ENCODE data around the gene KCNQ1. TPM values are rescaled to one million over a fixed set of nuclear protein-coding genes. Genes with fewer than 3 reads are reported as not detected.

Gene KCNQ1
- total RNA-seq, 1 experiment from 2014 or later: not detected

DNA sequence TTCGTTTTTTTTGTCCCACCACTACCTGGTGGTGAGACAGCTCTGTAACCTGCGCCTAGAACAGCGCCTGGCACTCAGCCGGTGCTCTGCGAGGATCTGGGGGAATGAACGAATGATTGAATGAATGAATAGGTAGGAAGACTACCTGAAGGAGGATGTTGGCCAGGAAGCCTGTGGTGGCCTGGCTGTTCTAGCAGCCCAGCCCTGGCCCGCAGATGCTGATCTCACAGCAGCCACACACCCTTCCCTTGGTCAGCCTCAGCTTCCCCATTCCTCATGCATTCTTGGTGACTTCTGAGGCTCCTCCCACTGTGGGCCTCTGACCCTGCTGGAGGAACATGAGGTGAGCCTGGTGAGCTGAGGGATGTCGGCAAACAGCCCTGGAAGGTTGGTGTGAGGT is 4.2 kb upstream of the KCNQ1 start:
- Mint-ChIP-seq H3K9me3 (ENCODE audit: unreplicated experiment) (no peaks in the 10 kb centered on the region), H3K4me1 (ENCODE audit: insufficient read depth, unreplicated experiment) (no peaks in the 10 kb centered on the region), H3K27ac (ENCODE audit: low read depth, unreplicated experiment) (no peak overlapping the region), H3K27me3 (ENCODE audit: insufficient read depth, unreplicated experiment) (peaks cover 26% of the 10 kb centered on the region), H3K36me3 (ENCODE audit: insufficient read depth, unreplicated experiment) (no peaks in the 10 kb centered on the region), H3K4me3 (ENCODE audit: unreplicated experiment) (no peak overlapping the region)
- intact Hi-C loops (cut with micrococcal nuclease): no loop called here
- no peak for DNase-seq (ENCODE audit: unreplicated experiment)
- ChIA-PET CTCF (interaction anchor here (1.5 to 1.6 kb wide), 2 partner anchors 14 to 91 kb away, joined by 5 to 7 read pairs; no protein-coding TSS in a partner anchor), POLR2A (no interaction called here)
- BruUV-seq (replicated peaks): no TSS peak
- TF ChIP-seq, protein P1, sequence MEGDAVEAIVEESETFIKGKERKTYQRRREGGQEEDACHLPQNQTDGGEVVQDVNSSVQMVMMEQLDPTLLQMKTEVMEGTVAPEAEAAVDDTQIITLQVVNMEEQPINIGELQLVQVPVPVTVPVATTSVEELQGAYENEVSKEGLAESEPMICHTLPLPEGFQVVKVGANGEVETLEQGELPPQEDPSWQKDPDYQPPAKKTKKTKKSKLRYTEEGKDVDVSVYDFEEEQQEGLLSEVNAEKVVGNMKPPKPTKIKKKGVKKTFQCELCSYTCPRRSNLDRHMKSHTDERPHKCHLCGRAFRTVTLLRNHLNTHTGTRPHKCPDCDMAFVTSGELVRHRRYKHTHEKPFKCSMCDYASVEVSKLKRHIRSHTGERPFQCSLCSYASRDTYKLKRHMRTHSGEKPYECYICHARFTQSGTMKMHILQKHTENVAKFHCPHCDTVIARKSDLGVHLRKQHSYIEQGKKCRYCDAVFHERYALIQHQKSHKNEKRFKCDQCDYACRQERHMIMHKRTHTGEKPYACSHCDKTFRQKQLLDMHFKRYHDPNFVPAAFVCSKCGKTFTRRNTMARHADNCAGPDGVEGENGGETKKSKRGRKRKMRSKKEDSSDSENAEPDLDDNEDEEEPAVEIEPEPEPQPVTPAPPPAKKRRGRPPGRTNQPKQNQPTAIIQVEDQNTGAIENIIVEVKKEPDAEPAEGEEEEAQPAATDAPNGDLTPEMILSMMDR (IDR thresholded peaks at IDR 0.05; ENCODE audit: unreplicated experiment): no peak

DNA sequence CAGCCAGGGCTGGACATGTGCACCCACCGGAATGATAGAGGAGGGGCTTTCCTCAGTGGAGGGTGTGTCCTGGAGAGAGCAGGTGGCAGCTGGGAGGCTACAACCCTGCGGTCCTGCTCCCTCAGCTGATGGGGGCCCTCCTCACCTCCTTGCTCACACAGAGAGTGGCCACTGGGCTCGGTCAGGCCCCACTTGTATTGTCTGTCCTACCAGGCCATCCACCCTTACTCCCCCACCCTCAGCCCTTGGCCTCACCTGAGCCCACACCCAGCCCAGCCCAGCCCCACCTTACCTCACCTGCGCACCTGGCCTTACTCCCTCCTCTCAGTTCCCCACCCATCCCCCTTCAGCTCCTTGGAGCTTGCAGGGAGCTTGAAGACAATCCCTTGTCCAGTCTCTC is 3.6 kb upstream of the KCNQ1 start:
- no peak for DNase-seq (ENCODE audit: unreplicated experiment)
- Mint-ChIP-seq H3K4me3 (ENCODE audit: unreplicated experiment) (no peak overlapping the region), H3K36me3 (ENCODE audit: insufficient read depth, unreplicated experiment) (no peaks in the 10 kb centered on the region), H3K9me3 (ENCODE audit: unreplicated experiment) (no peaks in the 10 kb centered on the region), H3K4me1 (ENCODE audit: insufficient read depth, unreplicated experiment) (no peaks in the 10 kb centered on the region), H3K27ac (ENCODE audit: low read depth, unreplicated experiment) (no peak overlapping the region), H3K27me3 (ENCODE audit: insufficient read depth, unreplicated experiment) (peaks cover 26% of the 10 kb centered on the region)
- no TSS peak for BruUV-seq (replicated peaks)
- ChIA-PET POLR2A (no interaction called here), CTCF (interaction anchor here (1.5 to 1.8 kb wide), 3 partner anchors 14 to 91 kb away, joined by 5 to 13 read pairs (median 7); no protein-coding TSS in a partner anchor)
- TF ChIP-seq, protein P1 (IDR thresholded peaks at IDR 0.05; ENCODE audit: unreplicated experiment): no peak
- intact Hi-C loops (cut with micrococcal nuclease): no loop called here

DNA sequence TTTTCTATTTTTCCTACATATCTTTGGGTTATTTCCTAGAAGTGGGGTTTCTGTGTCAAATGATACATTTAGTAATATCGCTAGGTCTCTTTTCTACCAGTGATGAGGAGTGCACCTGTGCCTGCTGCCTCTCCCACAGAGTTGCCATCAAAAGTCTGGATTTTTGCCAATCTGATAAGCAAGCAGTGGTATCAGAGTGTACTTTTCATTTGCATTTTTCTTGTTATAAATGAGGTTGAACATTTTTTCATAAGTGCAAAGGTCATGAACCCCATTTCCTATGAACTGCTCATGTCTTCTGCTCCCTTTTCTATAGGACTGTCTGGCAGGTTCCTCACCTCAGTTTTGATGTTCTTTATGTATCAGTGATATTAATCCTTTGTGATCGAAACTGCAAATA is 2.2 kb upstream of the KCNQ1 start:
- no TSS peak for BruUV-seq (replicated peaks)
- intact Hi-C loops (cut with micrococcal nuclease): no loop called here
- CTCF ChIA-PET: interaction anchor here (1.8 kb wide), 1 partner anchor 22 kb away, joined by 13 read pairs; no protein-coding TSS in a partner anchor
- Mint-ChIP-seq H3K27ac (ENCODE audit: low read depth, unreplicated experiment) (no peak overlapping the region), H3K9me3 (ENCODE audit: unreplicated experiment) (no peaks in the 10 kb centered on the region), H3K4me1 (ENCODE audit: insufficient read depth, unreplicated experiment) (no peaks in the 10 kb centered on the region), H3K27me3 (ENCODE audit: insufficient read depth, unreplicated experiment) (peaks cover 26% of the 10 kb centered on the region), H3K36me3 (ENCODE audit: insufficient read depth, unreplicated experiment) (no peaks in the 10 kb centered on the region), H3K4me3 (ENCODE audit: unreplicated experiment) (no peak overlapping the region)
- DNase-seq (ENCODE audit: unreplicated experiment): no peak
- POLR2A ChIA-PET: interaction anchor here (1.0 kb wide), 1 partner anchor 25 kb away, joined by 4 read pairs; no protein-coding TSS in a partner anchor
- TF ChIP-seq, protein P1 (IDR thresholded peaks at IDR 0.05; ENCODE audit: unreplicated experiment): no peak

DNA sequence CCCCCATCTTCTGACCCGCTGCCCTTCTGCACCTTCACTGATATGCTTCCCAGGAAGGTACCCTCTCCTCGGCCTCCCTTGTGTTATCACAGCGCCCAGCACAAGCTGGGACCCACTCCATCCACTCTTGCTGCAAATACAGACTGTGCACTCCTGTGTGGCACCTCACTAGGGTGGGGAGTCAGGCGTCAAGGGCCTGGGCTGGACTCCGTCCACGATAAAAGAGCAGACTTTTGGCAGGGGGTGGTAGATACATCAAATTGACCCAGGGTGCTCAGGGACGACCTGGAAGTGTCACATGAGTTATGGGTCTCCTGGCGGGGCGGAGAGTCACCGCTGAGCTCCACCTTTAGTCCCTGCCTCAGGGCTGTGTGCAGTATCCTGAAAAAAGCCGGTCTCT is 1.4 kb upstream of the KCNQ1 start:
- BruUV-seq (replicated peaks): no TSS peak
- Mint-ChIP-seq H3K27me3 (ENCODE audit: insufficient read depth, unreplicated experiment) (peaks cover 26% of the 10 kb centered on the region), H3K4me3 (ENCODE audit: unreplicated experiment) (no peak overlapping the region), H3K27ac (ENCODE audit: low read depth, unreplicated experiment) (no peak overlapping the region), H3K4me1 (ENCODE audit: insufficient read depth, unreplicated experiment) (no peaks in the 10 kb centered on the region), H3K9me3 (ENCODE audit: unreplicated experiment) (no peaks in the 10 kb centered on the region), H3K36me3 (ENCODE audit: insufficient read depth, unreplicated experiment) (no peaks in the 10 kb centered on the region)
- intact Hi-C loops (cut with micrococcal nuclease): no loop called here
- CTCF ChIA-PET: interaction anchor here (0.6 kb wide), 1 partner anchor 18 kb away, joined by 3 read pairs; no protein-coding TSS in a partner anchor
- DNase-seq (ENCODE audit: unreplicated experiment): no peak
- TF ChIP-seq, protein P1 (IDR thresholded peaks at IDR 0.05; ENCODE audit: unreplicated experiment): no peak
- POLR2A ChIA-PET: no interaction called here

All from MCF 10A (cell line).